Activated T-cell treated with anti-CD3 and anti-CD28 coated beads, Interleukin-2, amount 50 U/mL, for 4 hours (primary cell): ENCODE measurements around the gene PGGHG. TPM values are rescaled to one million over a fixed set of nuclear protein-coding genes. Genes with fewer than 3 reads are reported as not detected.
"Not testable (repeated sequence)": the region's sequence is repeated elsewhere in the genome, so short reads cannot be mapped to it uniquely, and the experiment has no call there.

Experiments used
- ATAC-seq, 2 donors: fragments of 200-7000 bp; cut with Tn5 transposase; one replicate each; pipeline ENCODE4 v1.10.0; 2021
- DNase-seq: peaks from one replicate; pipeline ENCODE4 v3.0.0-alpha.2; 2020
- H3K27me3 Mint-ChIP-seq: one replicate; pipeline ENCODE4 v1.8.0; 2021; ENCODE audit warnings: low read depth, mixed read lengths
- H3K36me3 Mint-ChIP-seq: one replicate; pipeline ENCODE4 v1.8.0; 2022; ENCODE audit warnings: mixed read lengths; ENCODE audit not compliant: insufficient read depth
- H3K4me1 Mint-ChIP-seq: one replicate; pipeline ENCODE4 v1.8.0; 2021; ENCODE audit warnings: low read depth, mixed read lengths
- H3K4me3 Mint-ChIP-seq: one replicate; pipeline ENCODE4 v1.8.0; 2021; ENCODE audit warnings: mild to moderate bottlenecking, moderate library complexity, mixed read lengths
- H3K9me3 Mint-ChIP-seq: one replicate; pipeline ENCODE4 v1.8.0; 2021; ENCODE audit warnings: mixed read lengths
- total RNA-seq, 3 donors: library from RNA; stranded (reverse); gene quantifications; one replicate each; pipeline ENCODE4 v1.2.1, GENCODE V29; 2021

The PGGHG gene
- total RNA-seq, 3 donors from 2014 or later: 16.6 to 76.3 (median 28.3) TPM

DNA sequence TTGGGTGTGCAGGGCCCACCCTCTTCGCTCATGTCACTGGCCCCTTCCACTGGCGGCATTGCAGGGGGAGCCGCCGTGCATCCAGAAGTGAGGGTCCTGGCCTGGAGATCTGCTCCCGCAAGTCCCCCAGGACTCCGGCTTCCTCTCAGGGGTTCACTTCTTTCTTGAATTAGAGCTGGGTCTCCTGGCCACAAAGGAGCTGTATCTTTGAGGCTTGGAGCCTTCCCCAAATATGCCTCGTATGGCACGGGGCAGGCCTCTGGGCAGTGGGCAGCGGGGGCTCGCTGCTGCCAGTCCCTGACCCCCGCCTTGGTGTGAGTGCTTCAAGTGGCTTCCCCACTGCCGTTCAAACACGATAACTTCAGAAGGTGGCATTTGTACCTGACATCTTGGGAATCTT, 39.1 kb downstream of the PGGHG start:
- Mint-ChIP-seq H3K4me3 (no peak overlapping the region), H3K9me3 (no peaks in the 10 kb centered on the region), H3K4me1 (peaks cover 74% of the 10 kb centered on the region), H3K27me3 (no peaks in the 10 kb centered on the region), H3K36me3 (no peaks in the 10 kb centered on the region)
- no peak for ATAC-seq
- no peak for DNase-seq

DNA sequence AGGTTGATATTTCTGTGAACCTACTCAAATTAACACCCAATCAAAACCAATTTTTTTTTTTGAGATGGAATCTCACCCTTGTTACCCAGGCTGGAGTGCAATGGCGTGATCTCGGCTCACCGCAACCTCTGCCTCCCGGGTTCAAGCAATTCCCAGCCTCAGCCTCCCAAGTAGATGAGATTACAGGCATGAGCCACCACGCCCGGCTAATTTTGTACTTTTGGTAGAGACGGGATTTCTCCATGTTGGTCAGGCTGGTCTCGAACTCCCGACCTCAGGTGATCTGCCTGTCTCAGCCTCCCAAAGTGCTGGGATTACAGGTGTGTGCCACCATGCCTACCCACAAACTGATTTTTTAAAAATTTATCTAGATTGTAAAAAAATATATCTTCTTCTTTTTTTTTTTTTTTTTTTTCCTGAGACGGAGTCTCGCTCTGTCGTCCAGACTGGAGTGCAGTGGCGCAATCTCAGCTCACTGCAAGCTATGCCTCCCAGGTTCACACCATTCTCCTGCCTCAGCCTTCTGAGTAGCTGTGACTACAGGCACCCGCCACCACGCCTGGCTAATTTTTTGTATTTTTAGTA, 39.7 kb downstream of the PGGHG start:
- ATAC-seq, DNase-seq, H3K36me3 Mint-ChIP-seq, H3K27me3 Mint-ChIP-seq, H3K9me3 Mint-ChIP-seq, H3K4me3 Mint-ChIP-seq: not testable (repeated sequence)
- peaks cover 72% of the 10 kb centered on the region for H3K4me1 Mint-ChIP-seq

DNA sequence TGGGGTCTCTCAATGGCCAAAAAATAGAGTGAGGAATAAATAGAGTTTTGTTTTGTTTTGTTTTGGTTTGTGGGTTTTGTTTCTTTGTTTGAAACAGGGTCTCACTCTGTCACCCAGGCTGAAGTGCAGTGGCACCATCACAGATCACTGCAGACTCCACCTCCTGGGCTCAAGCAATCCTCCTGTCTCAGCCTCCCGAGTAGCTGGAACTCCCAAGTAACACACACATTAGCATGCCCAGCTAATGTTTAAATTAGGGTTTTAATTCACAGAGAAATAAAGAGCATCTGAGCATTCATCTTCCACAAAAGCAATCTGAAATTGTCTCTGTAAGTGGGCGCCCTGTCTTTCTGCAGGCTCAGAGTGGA, 40.9 kb downstream of the PGGHG start:
- H3K36me3 Mint-ChIP-seq: no peaks in the 10 kb centered on the region

DNA sequence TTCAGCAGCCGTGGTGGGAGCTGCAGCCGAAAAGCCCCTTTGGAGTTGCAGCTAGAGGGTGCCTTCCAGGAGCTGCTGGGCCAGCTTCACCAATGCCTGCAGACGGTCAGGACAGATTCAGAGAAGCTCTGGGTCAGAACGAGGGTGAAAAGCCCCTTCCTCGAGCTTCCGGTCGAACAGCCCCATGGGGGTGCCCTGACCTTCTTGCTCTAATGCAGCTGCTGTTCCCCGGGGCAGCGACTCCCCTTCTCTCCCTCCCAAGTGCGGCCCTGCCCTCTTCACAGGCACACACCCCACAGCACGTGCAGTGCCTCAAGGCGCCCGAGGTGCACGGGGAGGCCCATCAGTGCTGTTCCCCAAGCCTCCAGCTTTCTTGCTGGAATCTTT, 41.4 kb downstream of the PGGHG start:
- Mint-ChIP-seq H3K9me3 (no peaks in the 10 kb centered on the region), H3K4me3 (no peak overlapping the region), H3K27me3 (no peaks in the 10 kb centered on the region), H3K36me3 (no peaks in the 10 kb centered on the region), H3K4me1 (peaks cover 61% of the 10 kb centered on the region)
- DNase-seq (no peak), ATAC-seq (no peak)

More for the DNA sequence above, 40.9 kb downstream of the PGGHG start:
- ATAC-seq (no peak), DNase-seq (no peak)
- no peaks in the 10 kb centered on the region for H3K27me3 Mint-ChIP-seq
- peaks cover 63% of the 10 kb centered on the region for H3K4me1 Mint-ChIP-seq
- no peaks in the 10 kb centered on the region for H3K9me3 Mint-ChIP-seq
- H3K4me3 Mint-ChIP-seq: no peak overlapping the region

DNA sequence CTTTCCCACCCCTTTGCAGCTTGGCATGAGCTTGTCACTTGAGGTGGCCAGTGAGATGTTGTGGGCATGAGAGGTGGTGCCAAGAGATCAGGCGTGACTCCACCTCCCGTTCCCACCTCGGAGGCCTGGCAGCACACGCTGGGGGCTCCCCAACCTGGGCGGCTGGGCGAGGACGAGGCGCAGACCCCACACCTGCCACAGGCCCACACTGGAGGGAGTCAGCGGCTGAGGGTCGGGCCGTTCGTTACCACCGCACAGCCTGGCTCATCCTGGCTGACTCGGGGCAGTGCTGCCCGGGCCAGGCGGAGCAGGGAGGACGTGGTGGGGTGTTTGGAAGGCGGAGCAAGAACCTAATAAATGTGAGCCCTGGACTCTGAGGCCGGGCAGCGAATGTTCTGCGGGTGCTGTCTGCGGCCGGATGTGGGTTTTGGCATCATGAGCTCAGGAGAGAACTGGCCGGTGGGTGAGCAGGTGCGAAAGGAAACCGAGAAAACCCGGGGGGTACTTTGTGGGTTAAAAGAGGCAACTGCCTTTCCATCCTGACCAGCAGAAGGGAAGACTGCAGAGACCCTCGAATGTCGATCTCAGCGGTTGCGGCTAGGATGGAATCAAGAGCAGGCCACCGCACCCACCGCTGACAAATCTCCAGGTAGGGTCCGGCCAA, 41.9 kb downstream of the PGGHG start:
- Mint-ChIP-seq H3K4me3 (peak overlapping the region; percentile 20), H3K27me3 (no peaks in the 10 kb centered on the region), H3K36me3 (no peaks in the 10 kb centered on the region), H3K4me1 (peaks cover 62% of the 10 kb centered on the region), H3K9me3 (no peaks in the 10 kb centered on the region)
- ATAC-seq: no peak
- no peak for DNase-seq

DNA sequence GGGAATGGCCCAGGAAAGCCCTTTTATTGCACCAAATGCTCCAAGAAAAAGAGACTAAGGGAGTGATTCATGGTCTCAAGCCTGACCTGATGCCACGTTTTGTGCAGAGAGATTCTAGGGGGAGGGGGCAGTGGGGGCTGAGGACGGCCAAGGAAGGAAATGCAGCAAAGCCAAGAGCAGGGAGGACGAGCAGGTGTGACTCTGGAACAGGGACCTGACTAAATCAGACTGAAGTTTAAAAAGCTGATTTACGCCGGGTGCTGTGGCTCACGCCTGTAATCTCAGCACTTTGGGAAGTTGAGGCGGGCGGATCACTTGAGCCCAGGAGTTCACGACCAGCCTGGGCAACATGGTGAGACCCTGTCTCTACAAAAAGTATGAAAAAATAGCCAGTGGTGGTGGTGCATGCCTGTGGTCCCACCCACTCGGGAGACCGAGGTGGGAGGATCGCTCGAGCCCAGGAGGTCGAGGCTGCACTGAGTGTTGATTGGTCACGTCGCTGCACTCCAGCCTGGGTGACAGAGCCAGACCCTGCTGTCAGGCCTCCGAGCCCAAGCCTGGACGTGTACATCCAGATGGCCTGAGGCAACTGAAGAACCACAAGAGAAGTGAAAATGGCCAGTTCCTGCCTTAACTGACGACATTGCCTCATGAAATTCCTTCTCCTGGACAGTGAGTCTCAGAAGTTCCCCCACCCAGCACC, 42.6 kb downstream of the PGGHG start:
- Mint-ChIP-seq H3K36me3 (no peaks in the 10 kb centered on the region), H3K27me3 (no peaks in the 10 kb centered on the region), H3K4me1 (peaks cover 62% of the 10 kb centered on the region), H3K9me3 (no peaks in the 10 kb centered on the region), H3K4me3 (peak overlapping the region; percentile 20)
- DNase-seq: no peak
- no peak for ATAC-seq

DNA sequence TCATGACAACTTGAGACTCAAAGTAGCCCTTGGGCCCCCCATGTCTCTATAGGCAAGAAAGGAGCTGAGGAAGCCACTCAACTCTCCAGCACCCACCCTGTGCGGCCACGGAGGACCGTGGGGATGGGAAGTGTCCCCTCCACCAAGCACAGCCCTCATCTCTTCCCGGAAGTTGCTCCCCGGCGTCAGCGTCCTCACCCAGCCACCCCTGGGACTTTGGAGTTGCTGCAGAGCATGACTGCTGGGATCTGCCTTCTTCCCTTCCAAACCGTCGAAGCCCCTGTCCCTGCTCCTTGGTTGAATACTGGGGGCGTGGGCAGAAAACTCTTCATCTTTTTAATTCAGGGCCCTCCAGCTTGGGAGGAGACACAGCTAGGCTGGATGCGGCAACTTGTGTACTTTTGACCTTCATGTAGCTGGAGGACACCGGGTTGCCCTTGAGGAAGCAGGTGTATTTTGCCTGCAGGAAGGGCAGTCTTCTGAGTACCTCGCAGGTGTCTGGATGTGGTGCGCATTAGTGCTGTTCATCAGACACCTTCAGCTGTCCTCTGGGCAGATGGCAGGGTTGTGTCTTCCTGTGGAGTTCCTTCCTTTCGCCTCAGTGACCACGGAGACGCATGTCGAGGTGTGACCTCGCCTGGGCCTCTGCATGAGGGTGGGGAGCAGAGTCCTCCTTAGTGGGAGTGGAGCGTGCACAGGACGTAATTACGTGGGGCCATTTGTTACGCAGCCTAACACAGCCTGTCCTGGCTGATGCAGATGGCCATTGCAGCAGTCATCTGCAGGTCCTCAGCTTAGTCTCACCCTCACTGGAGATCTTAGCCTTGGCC, 43.9 kb downstream of the PGGHG start:
- H3K36me3 Mint-ChIP-seq: no peaks in the 10 kb centered on the region
- peaks cover 59% of the 10 kb centered on the region for H3K4me1 Mint-ChIP-seq
- H3K4me3 Mint-ChIP-seq: no peak overlapping the region
- ATAC-seq (no peak), DNase-seq (no peak)
- no peaks in the 10 kb centered on the region for H3K27me3 Mint-ChIP-seq
- no peaks in the 10 kb centered on the region for H3K9me3 Mint-ChIP-seq

DNA sequence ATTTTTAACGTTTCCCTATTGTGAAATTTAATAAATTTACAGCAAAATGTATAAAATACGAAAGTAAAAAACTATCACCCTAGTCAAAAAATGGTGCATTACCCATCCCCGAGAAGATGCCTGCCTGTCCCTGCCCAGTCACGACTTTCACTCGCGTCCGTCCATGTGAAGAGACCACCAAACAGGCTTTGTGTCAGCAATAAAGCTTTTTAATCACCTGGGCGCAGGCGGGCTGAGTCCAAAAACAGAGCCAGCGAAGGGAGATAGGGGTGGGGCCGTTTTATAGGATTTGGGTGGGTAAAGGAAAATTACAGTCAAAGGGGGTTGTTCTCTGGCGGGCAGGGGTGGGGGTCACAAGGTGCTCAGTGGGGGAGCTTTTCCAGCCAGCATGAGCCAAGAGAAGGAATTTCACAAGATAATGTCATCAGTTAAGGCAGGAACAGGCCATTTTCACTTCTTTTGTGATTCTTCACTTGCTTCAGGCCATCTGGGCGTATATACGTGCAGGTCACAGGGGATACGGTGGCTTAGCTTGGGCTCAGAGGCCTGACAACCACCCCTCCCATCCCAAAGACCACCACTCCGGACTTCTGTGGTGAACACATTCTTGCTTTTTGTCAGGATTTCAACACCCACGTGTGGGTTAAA, 44.8 kb downstream of the PGGHG start:
- H3K4me1 Mint-ChIP-seq: peaks cover 55% of the 10 kb centered on the region
- H3K9me3 Mint-ChIP-seq: not testable (repeated sequence)

DNA sequence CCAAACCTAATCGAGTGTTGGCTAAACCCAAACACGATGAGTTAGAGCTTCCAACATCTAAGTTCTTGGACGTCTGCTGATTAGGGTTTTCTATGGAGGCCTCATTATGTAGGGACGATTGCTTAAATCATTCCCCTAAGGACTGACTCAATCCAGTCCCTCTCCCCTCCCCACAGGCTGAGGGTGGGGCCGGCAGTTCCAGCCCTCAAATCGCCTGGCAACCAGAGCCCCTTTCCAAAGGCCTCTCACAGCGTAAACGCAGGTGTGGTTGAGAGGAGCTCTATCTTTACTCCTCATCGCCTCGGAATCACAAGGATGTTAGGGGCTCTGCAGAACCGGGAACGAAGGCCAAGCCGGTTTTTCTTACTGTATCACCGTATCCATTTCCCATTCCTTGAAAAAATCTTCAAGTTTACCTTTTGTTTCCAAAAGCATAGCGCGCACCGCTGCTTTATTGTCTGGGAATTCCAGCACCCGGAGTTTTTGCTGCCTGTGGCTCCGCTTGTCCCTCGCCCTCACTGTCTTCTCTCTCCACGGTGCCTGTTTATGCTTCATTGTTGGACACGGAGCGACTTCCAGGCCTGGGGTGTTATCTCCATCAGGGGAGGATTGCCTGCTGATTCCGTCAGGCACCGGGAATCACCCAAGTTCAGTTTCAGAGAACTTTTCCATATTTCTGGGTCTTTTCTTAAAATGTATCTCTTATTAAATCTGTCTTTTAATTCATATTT, 45.5 kb downstream of the PGGHG start:
- H3K36me3 Mint-ChIP-seq: no peaks in the 10 kb centered on the region
- H3K4me3 Mint-ChIP-seq: no peak overlapping the region
- H3K4me1 Mint-ChIP-seq: peaks cover 50% of the 10 kb centered on the region
- DNase-seq: no peak
- no peak for ATAC-seq
- H3K27me3 Mint-ChIP-seq: no peaks in the 10 kb centered on the region
- no peaks in the 10 kb centered on the region for H3K9me3 Mint-ChIP-seq

More for the DNA sequence above, 44.8 kb downstream of the PGGHG start:
- ATAC-seq, H3K4me3 Mint-ChIP-seq, DNase-seq, H3K36me3 Mint-ChIP-seq, H3K27me3 Mint-ChIP-seq: not testable (repeated sequence)

DNA sequence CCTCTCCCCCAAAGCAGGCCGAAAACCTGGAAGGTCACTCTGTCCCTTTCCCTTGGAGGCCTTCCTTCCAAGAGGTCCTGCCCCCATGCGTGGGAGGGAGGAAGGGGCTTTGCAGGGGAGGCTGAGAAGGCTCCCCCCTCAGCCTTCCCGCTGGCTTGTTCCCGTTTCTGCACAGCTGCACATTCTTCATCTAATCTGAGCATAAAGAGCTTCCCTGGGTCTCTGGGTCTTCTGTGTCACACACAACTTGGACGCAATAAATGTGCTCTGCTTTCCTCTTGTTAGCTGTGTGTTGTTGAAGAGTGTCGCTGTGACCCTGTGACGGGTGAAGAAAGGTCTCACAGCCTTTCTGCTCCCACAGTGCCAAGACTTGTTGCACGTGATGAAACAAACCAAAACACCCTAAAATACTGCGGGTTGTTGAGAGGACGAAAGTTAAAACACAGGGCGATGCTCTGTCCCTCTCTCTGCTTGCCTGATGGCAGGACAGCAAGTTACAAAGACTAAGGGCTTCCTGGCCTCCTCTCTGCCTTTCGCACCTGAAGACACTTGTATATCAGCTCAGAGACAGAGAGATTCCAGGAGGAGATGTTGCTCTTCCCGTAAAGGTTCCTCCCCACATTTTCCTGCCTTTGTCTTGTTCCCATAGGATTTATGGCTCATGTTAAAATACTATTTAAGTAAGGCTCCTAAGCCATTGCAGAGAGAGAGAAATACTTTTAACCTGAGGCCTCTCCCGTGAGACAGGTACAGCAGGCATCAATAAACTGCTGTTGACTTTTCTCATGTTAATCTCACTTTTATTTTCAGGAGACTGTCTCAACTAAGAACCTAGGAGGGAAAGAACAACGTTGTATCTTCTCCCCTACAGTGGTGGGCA, 47.1 kb downstream of the PGGHG start:
- no peak overlapping the region for H3K4me3 Mint-ChIP-seq
- DNase-seq (no peak), ATAC-seq (no peak)
- peaks cover 40% of the 10 kb centered on the region for H3K4me1 Mint-ChIP-seq
- H3K9me3 Mint-ChIP-seq: no peaks in the 10 kb centered on the region
- no peaks in the 10 kb centered on the region for H3K27me3 Mint-ChIP-seq
- H3K36me3 Mint-ChIP-seq: no peaks in the 10 kb centered on the region

DNA sequence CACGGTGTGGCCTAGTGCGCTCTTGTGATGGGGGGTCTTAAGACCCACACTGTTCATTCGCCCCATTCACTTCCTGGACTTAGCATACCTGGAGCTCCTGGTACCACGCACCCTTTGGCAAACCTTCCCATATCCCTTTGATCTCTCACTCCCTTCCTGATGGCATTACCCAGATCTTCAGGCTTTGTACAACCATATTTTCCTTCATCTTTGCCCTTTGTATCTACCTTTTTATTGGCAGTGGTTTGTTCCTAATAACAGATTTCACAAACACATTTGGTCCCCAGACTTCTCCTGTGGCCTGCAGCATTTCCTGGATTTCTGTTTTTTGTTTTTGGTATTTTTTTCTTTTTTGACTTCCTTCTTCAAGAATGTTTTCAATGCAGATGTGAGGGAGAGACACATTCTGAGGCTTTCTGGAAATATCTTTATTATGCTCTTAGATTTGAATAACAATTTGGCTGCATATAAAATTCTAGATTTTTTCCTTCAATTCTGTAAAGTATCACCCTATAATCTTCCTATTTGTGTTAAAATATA, 47.8 kb downstream of the PGGHG start:
- Mint-ChIP-seq H3K36me3 (no peaks in the 10 kb centered on the region), H3K9me3 (no peaks in the 10 kb centered on the region), H3K4me1 (peaks cover 40% of the 10 kb centered on the region), H3K4me3 (no peak overlapping the region), H3K27me3 (no peaks in the 10 kb centered on the region)
- DNase-seq: no peak
- ATAC-seq: no peak

DNA sequence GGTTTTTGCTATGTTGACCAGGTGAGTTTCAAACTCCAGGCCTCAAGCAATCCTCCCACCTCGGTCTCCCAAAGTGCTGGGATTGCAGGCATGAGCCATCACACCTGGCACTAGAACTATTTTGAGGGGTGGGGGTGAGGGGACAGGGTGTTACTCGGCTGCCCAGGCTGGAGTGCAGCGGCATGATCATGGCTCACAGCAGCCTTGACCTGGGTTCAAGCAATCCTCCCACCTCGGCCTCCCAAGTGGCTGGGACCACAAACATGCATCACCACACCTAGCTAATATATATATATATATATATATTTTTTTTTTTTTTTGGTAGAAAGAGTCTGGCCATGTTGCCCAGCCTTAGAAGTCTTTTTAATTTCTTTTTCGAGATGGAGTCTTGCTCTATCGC, 48.8 kb downstream of the PGGHG start:
- Mint-ChIP-seq H3K9me3 (no peaks in the 10 kb centered on the region), H3K4me3 (no peak overlapping the region), H3K36me3 (no peaks in the 10 kb centered on the region), H3K4me1 (peaks cover 38% of the 10 kb centered on the region), H3K27me3 (no peaks in the 10 kb centered on the region)
- ATAC-seq (no peak), DNase-seq (no peak)

DNA sequence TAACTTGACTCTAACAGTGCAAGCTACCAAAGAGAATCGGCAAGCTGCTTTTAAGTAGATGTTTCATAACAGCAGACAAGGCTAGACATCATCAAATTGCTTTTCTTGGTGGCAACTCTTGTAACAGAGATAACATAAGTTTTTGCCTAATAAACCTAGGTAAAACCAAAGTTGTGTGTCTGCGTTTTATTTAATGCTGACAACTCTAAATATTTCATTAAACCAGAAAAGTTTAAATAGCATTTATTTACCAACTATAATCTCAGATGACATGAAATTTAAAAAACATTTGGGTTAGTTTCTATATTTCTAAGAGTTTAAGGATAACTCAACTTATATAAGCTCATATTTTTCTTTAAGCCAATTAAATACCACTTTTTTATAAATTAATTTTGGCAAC, 51.0 kb downstream of the PGGHG start:
- H3K9me3 Mint-ChIP-seq: no peaks in the 10 kb centered on the region
- peaks cover 34% of the 10 kb centered on the region for H3K4me1 Mint-ChIP-seq

More for the DNA sequence above, 51.0 kb downstream of the PGGHG start:
- Mint-ChIP-seq H3K27me3 (no peaks in the 10 kb centered on the region), H3K4me3 (no peak overlapping the region), H3K36me3 (no peaks in the 10 kb centered on the region)
- DNase-seq (no peak), ATAC-seq (no peak)
